H9 (cell line): ENCODE results near the gene DCANP1. TPM values are rescaled to one million over a fixed set of nuclear protein-coding genes. Genes with fewer than 3 reads are reported as not detected.
A peak's percentile ranks its signal among the peaks of the same experiment; 100 is the strongest.

Experiments
- DNase-seq: peaks from one replicate; pipeline ENCODE4 v3.0.0-alpha.2; 2017
- H2AFZ ChIP-seq: one replicate; pipeline ENCODE4 v1.6.1; 2013; ENCODE audit warnings: mild to moderate bottlenecking, low read length, control low read depth, moderate library complexity
- H2AK5ac ChIP-seq: 2 replicates; pipeline ENCODE4 v1.6.1; 2013; ENCODE audit warnings: low read length, control low read depth, mixed read lengths; ENCODE audit not compliant: insufficient read length
- H2BK120ac ChIP-seq: one replicate; pipeline ENCODE4 v1.6.1; 2013; ENCODE audit warnings: low read depth, mild to moderate bottlenecking, low read length, control low read depth, inconsistent platforms; ENCODE audit not compliant: poor library complexity, severe bottlenecking
- H2BK12ac ChIP-seq: 2 replicates; pipeline ENCODE4 v1.6.1; 2013; ENCODE audit warnings: low read length, control low read depth, mixed read lengths, low read depth; ENCODE audit not compliant: insufficient read length
- H2BK15ac ChIP-seq: 2 replicates; pipeline ENCODE4 v1.6.1; 2013; ENCODE audit warnings: low read depth, low read length, control low read depth
- H2BK20ac ChIP-seq: one replicate; pipeline ENCODE4 v1.6.1; 2013; ENCODE audit warnings: low read depth, mild to moderate bottlenecking, low read length, control low read depth, inconsistent platforms; ENCODE audit not compliant: poor library complexity, severe bottlenecking
- H2BK5ac ChIP-seq: 2 replicates; pipeline ENCODE4 v1.6.1; 2013; ENCODE audit warnings: low read length, control low read depth, mixed read lengths; ENCODE audit not compliant: insufficient read length
- H3K14ac ChIP-seq: 2 replicates; pipeline ENCODE4 v1.6.1; 2013; ENCODE audit warnings: low read length, control low read depth; ENCODE audit not compliant: insufficient read depth
- H3K18ac ChIP-seq: 2 replicates; pipeline ENCODE4 v1.6.1; 2013; ENCODE audit warnings: low read depth, mild to moderate bottlenecking, mixed read lengths, low read length, control low read depth; ENCODE audit not compliant: insufficient read length
- H3K23ac ChIP-seq: 2 replicates; pipeline ENCODE4 v1.6.1; 2013; ENCODE audit warnings: low read length, control low read depth, mixed read lengths, low read depth; ENCODE audit not compliant: insufficient read length
- H3K23me2 ChIP-seq: 2 replicates; pipeline ENCODE4 v1.6.1; 2013; ENCODE audit warnings: low read depth, mild to moderate bottlenecking, mixed read lengths, low read length, control low read depth; ENCODE audit not compliant: insufficient read length, poor library complexity, severe bottlenecking
- H3K27ac ChIP-seq: 2 replicates; pipeline ENCODE4 v1.5.1; 2013; ENCODE audit warnings: low read length, control low read depth, mixed read lengths, low read depth; ENCODE audit not compliant: insufficient read length
- H3K27me3 ChIP-seq: 2 replicates; pipeline ENCODE4 v1.6.1; 2013; ENCODE audit warnings: low read length, control low read depth, inconsistent platforms; ENCODE audit not compliant: insufficient read depth
- H3K4ac ChIP-seq: 2 replicates; pipeline ENCODE4 v1.6.1; 2013; ENCODE audit warnings: low read depth, mild to moderate bottlenecking, control low read depth, inconsistent platforms, low read length, moderate library complexity
- H3K4me1 ChIP-seq: 2 replicates; pipeline ENCODE4 v1.6.1; 2013; ENCODE audit warnings: low read length, control low read depth, inconsistent platforms; ENCODE audit not compliant: insufficient read depth
- H3K4me2 ChIP-seq: 2 replicates; pipeline ENCODE4 v1.6.1; 2013; ENCODE audit warnings: low read length, control low read depth, mixed read lengths; ENCODE audit not compliant: insufficient read length, insufficient read depth
- H3K56ac ChIP-seq: 2 replicates; pipeline ENCODE4 v1.6.1; 2013; ENCODE audit warnings: low read depth, mild to moderate bottlenecking, mixed read lengths, low read length, control low read depth; ENCODE audit not compliant: insufficient read length
- H3K79me1 ChIP-seq: 2 replicates; pipeline ENCODE4 v1.6.1; 2013; ENCODE audit warnings: low read depth, mild to moderate bottlenecking, moderate library complexity, low read length, control low read depth, inconsistent platforms; ENCODE audit not compliant: insufficient read depth, poor library complexity, severe bottlenecking
- H3K79me2 ChIP-seq: 2 replicates; pipeline ENCODE4 v1.6.1; 2013; ENCODE audit warnings: low read length, control low read depth, inconsistent platforms; ENCODE audit not compliant: insufficient read depth
- H3K9ac ChIP-seq: 2 replicates; pipeline ENCODE4 v1.6.1; 2013; ENCODE audit warnings: low read length, control low read depth, mixed read lengths; ENCODE audit not compliant: insufficient read length; ENCODE audit errors: extremely low read depth
- H3K9me3 ChIP-seq: one replicate; pipeline ENCODE4 v1.6.1; 2013; ENCODE audit warnings: low read depth, low read length, inconsistent platforms; ENCODE audit not compliant: control insufficient read depth
- H3T11ph ChIP-seq: one replicate; pipeline ENCODE4 v1.6.1; 2013; ENCODE audit warnings: mild to moderate bottlenecking, low read length, control low read depth, inconsistent platforms
- H4K20me1 ChIP-seq: one replicate; pipeline ENCODE4 v1.6.1; 2013; ENCODE audit not compliant: control insufficient read depth, insufficient read length, insufficient read depth
- H4K5ac ChIP-seq: 2 replicates; pipeline ENCODE4 v1.6.1; 2013; ENCODE audit warnings: low read depth, mild to moderate bottlenecking, mixed read lengths, low read length, control low read depth; ENCODE audit not compliant: insufficient read length
- H4K8ac ChIP-seq: replicated peaks from 2 replicates; pipeline ENCODE4 v1.6.1; 2013; ENCODE audit warnings: low read length, control low read depth, mixed read lengths, low read depth; ENCODE audit not compliant: insufficient read length
- H4K91ac ChIP-seq: 2 replicates; pipeline ENCODE4 v1.6.1; 2013; ENCODE audit warnings: low read depth, mild to moderate bottlenecking, moderate library complexity, mixed read lengths, low read length, control low read depth; ENCODE audit not compliant: insufficient read length
- H3K27ac Mint-ChIP-seq, 3 experiments: 2 replicates in 2 of 3; 3 replicates in 1 of 3; pipeline ENCODE4 v1.8.0; 2020 to 2021; ENCODE audit warnings: mixed read lengths in 3 of 3, mild to moderate bottlenecking in 1 of 3, moderate library complexity in 1 of 3
- H3K27me3 Mint-ChIP-seq: 2 replicates; pipeline ENCODE4 v1.8.0; 2021; ENCODE audit warnings: low read depth, mild to moderate bottlenecking, moderate library complexity, mixed read lengths
- H3K36me3 Mint-ChIP-seq, 3 experiments: 2 replicates in 2 of 3; 3 replicates in 1 of 3; pipeline ENCODE4 v1.8.0; 2020 to 2021; ENCODE audit warnings: low read depth in 3 of 3, mixed read lengths in 3 of 3; ENCODE audit not compliant: insufficient read depth in 1 of 3
- H3K4me1 Mint-ChIP-seq, 2 experiments: 2 replicates each; pipeline ENCODE4 v1.8.0; 2020; ENCODE audit warnings: mixed read lengths in 2 of 2
- H3K4me3 Mint-ChIP-seq, 2 experiments: 2 replicates in 1 of 2; 3 replicates in 1 of 2; pipeline ENCODE4 v1.8.0; 2020 to 2021; ENCODE audit warnings: mild to moderate bottlenecking in 2 of 2, mixed read lengths in 2 of 2, moderate library complexity in 1 of 2
- H3K9me3 Mint-ChIP-seq, 2 experiments: 2 replicates in 1 of 2; 3 replicates in 1 of 2; pipeline ENCODE4 v1.8.0; 2020; ENCODE audit warnings: mild to moderate bottlenecking in 2 of 2, mixed read lengths in 2 of 2, moderate library complexity in 1 of 2
- CTCF ChIP-seq: fragments of 200-600 bp; sonication (generic); conservative IDR thresholded peaks from 3 replicates; pipeline ENCODE4 v1.8.0; 2021; ENCODE audit warnings: antibody characterized with exemption, mild to moderate bottlenecking
- WGBS: extraction: QIAGEN DNeasy Blood & Tissue Kit; methylation state at CpG from one replicate; pipeline ENCODE4 v1.1.7; 2013; ENCODE audit warnings: missing lambda C conversion rate, low lambda C conversion rate, mixed read lengths; ENCODE audit not compliant: insufficient read length; ENCODE audit errors: extremely low coverage; 5-methylcytosine and 5-hydroxymethylcytosine counted together
- total RNA-seq: library from RNA; stranded (reverse); gene quantifications from 2 replicates; pipeline ENCODE4 v1.2.1, GENCODE V29; 2021

The DCANP1 gene
- total RNA-seq, 1 experiment from 2014 or later: not detected

GRCh38 chr5:135430135-135430437 is 17.1 kb downstream of the DCANP1 start:
- Histone ChIP-seq H3K23me2 (no peaks in the 10 kb centered on the region), H3K4me2 (no peak overlapping the region), H2BK12ac (no peak overlapping the region), H3T11ph (no peak overlapping the region), H4K8ac (no peak overlapping the region), H3K9ac (no peak overlapping the region), H2AK5ac (no peak overlapping the region), H2BK15ac (no peak overlapping the region), H4K20me1 (no peaks in the 10 kb centered on the region), H3K4me1 (no peaks in the 10 kb centered on the region), H3K56ac (no peak overlapping the region), H3K14ac (no peak overlapping the region), H3K27me3 (no peaks in the 10 kb centered on the region), H4K5ac (no peak overlapping the region), H2AFZ (no peak overlapping the region), H3K18ac (no peak overlapping the region), H3K79me2 (no peaks in the 10 kb centered on the region), H4K91ac (no peak overlapping the region), H3K79me1 (no peaks in the 10 kb centered on the region), H3K9me3 (peaks cover 5% of the 10 kb centered on the region), H2BK5ac (no peak overlapping the region), H2BK120ac (no peak overlapping the region), H3K27ac (no peak overlapping the region), H2BK20ac (no peak overlapping the region), H3K4ac (no peak overlapping the region), H3K23ac (no peak overlapping the region)
- Mint-ChIP-seq H3K27me3 (peaks cover 30% of the 10 kb centered on the region), H3K27ac (no peak overlapping the region), H3K4me3 (no peak overlapping the region), H3K9me3 (peaks cover 10 to 14% of the 10 kb centered on the region in 2 experiments), H3K4me1 (peaks cover 0 to 8% of the 10 kb centered on the region in 2 experiments; a peak in 2 of 4 replicates), H3K36me3 (peaks cover 2 to 11% (median 5%) of the 10 kb centered on the region in 3 experiments; a peak in 4 of 7 replicates)
- TF ChIP-seq CTCF: no peak
- peak; percentile 15 for DNase-seq
- no CpG with 5 or more reads among the region's 7 CpGs for WGBS
